ENCODE results near the gene CIAO1. TPM values are rescaled to one million over a fixed set of nuclear protein-coding genes. Genes with fewer than 3 reads are reported as not detected.
"Not testable (repeated sequence)": the region's sequence is repeated elsewhere in the genome, so short reads cannot be mapped to it uniquely, and the experiment has no call there.

Gene CIAO1
- total and polyA plus RNA-seq, 2 of the 13 experiments (the other 11 are each of a cell fraction or from before 2014, with no cell fraction given) = 99.3 to 120 TPM

DNA sequence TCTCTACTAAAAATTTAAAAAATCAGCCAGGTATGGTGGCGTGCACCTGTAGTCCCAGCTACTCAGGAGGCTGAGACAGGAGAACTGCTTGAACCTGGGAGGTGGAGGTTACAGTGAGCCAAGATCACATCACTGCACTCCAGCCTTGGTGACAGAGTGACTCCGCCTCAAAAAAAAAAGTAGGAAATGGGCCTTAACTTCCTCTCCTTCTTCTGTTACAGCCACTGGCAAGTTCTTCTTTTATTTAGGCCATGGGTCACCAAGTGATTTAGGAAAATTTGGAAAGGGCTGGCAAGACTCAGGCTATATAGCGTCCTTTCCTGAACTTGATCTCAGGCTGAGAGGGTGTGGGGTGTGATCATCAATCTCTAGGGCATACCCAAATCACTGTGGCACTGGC, 8.3 kb upstream of the CIAO1 start:
- 98% methylated on average over 3 of the region's 3 CpGs for WGBS (ENCODE audit: low lambda C conversion rate)
- FAIRE-seq; in situ Hi-C loops (cut with HindIII; ENCODE audit: extremely low pct_ligation_motif_present, low pct_unique_long_range_greater_than_20kb); H3K4me3 ChIP-seq (replicated peaks in 1 of 3; ENCODE audit: insufficient read depth in 1 of 3, low read depth in 2 of 3, low read length in 3 of 3); H3K4me2 ChIP-seq (ENCODE audit: low read depth, low read length); ATAC-seq; H2AFZ ChIP-seq (ENCODE audit: low read length); H3K27me3 ChIP-seq (ENCODE audit: control insufficient read depth in 1 of 2, insufficient read depth in 2 of 2, low read length in 2 of 2); CTCF ChIA-PET (ENCODE audit: low intra/inter-chr PET ratio, low total read pairs); H3K9me3 ChIP-seq (ENCODE audit: low read length); DNase-seq (ENCODE audit: low spot score); H3K9ac ChIP-seq (ENCODE audit: insufficient read depth, low read depth, low read length); BruUV-seq (replicated peaks); H4K20me1 ChIP-seq (ENCODE audit: insufficient read depth, low read length); intact Hi-C loops (cut with micrococcal nuclease; ENCODE audit: unreplicated experiment): not testable (repeated sequence)
- POLR2A ChIA-PET = interaction anchor here (1.2 kb wide), 1 partner anchor 9 kb away, joined by 6 read pairs; the partner anchor contains the start of genes CIAO1 and TMEM127
- Histone ChIP-seq H3K27ac (ENCODE audit: extremely low read length, insufficient read depth, low read length) (peak overlapping the region; percentile 92), H3K79me2 (ENCODE audit: insufficient read depth, low read length) (peaks cover 40% of the 10 kb centered on the region), H3K36me3 (replicated peaks in 1 of 2; ENCODE audit: control insufficient read depth in 1 of 2, insufficient read depth in 2 of 2, low read length in 2 of 2) (peaks cover 22 to 49% of the 10 kb centered on the region in 2 experiments), H3K4me1 (ENCODE audit: insufficient read depth, low read length) (peaks cover 61% of the 10 kb centered on the region)

DNA sequence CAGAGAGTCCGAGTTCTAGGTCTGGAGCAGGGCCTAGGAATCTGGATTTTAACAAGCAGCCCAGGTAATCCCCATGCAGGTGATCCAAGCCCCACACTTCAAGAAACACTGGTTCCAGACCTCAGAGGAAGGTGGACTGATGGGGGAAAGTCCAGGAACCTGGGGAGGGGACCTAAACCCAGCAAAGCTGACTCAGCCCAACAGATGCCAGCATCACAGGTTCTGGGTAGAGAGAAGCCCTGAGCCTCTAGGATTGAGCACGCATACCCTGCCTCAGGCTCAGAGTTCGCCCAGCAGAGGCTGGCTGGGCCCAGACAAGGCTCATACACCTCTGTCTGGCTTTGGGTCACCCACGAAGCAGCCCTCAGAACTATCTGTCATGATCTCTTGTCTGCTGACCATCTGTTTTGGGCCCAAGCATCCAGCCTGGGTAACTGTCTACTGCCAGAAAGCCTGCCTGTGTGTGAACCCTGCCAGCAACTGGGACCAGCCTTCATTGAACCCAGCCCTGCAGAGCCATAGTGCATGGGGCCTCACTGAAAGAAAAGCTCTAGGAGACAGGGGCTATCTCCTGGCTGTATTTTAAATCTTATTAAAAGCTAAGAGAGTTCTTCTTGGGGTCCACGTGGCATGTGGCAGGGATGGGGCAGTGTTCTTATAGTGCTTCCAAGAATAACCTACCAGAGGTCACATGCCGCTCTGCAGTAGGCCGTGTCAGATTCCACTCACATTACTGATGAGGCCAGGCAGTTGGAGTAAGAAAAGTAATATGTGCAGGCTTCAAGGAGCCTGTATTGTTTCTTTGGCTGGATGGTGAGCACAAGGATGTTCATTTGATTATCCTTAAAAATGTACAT, 7.6 kb upstream of the CIAO1 start:
- Histone ChIP-seq H3K4me1 (ENCODE audit: insufficient read depth, low read length) (peaks cover 61% of the 10 kb centered on the region), H3K4me2 (ENCODE audit: low read depth, low read length) (no peak overlapping the region), H3K9ac (ENCODE audit: insufficient read depth, low read depth, low read length) (no peak overlapping the region), H3K79me2 (ENCODE audit: insufficient read depth, low read length) (peaks cover 45% of the 10 kb centered on the region), H3K36me3 (replicated peaks in 1 of 2; ENCODE audit: control insufficient read depth in 1 of 2, insufficient read depth in 2 of 2, low read length in 2 of 2) (peaks cover 18 to 44% of the 10 kb centered on the region in 2 experiments), H3K27me3 (ENCODE audit: control insufficient read depth in 1 of 2, insufficient read depth in 2 of 2, low read length in 2 of 2) (no peaks in the 10 kb centered on the region), H3K27ac (ENCODE audit: extremely low read length, insufficient read depth, low read length) (peak overlapping the region; percentile 92), H4K20me1 (ENCODE audit: insufficient read depth, low read length) (no peaks in the 10 kb centered on the region), H3K4me3 (replicated peaks in 1 of 3; ENCODE audit: insufficient read depth in 1 of 3, low read depth in 2 of 3, low read length in 3 of 3) (no peak overlapping the region), H3K9me3 (ENCODE audit: low read length) (no peaks in the 10 kb centered on the region), H2AFZ (ENCODE audit: low read length) (no peak overlapping the region)
- BruUV-seq (replicated peaks) = no TSS peak
- FAIRE-seq (no peak), DNase-seq (ENCODE audit: low spot score) (no peak), ATAC-seq (no peak)
- WGBS (ENCODE audit: low lambda C conversion rate) = 94% methylated on average over 6 of the region's 7 CpGs
- ChIA-PET CTCF (ENCODE audit: low intra/inter-chr PET ratio, low total read pairs) (no interaction called here), POLR2A (interaction anchor here (0.9 to 4.4 kb wide), 5 partner anchors 8 to 603 kb away, joined by 3 to 91 read pairs (median 19); partner anchors contain the start of genes SNRNP200 and STARD7)
- intact Hi-C loops (cut with micrococcal nuclease; ENCODE audit: unreplicated experiment) (no loop called here), in situ Hi-C loops (cut with HindIII; ENCODE audit: extremely low pct_ligation_motif_present, low pct_unique_long_range_greater_than_20kb) (no loop called here)
- no peak for TF ChIP-seq SRSF4 (IDR thresholded peaks at IDR 0.05; ENCODE audit: low read depth, low read length, poor library complexity, severe bottlenecking)
- TF ChIP-seq, protein P1, sequence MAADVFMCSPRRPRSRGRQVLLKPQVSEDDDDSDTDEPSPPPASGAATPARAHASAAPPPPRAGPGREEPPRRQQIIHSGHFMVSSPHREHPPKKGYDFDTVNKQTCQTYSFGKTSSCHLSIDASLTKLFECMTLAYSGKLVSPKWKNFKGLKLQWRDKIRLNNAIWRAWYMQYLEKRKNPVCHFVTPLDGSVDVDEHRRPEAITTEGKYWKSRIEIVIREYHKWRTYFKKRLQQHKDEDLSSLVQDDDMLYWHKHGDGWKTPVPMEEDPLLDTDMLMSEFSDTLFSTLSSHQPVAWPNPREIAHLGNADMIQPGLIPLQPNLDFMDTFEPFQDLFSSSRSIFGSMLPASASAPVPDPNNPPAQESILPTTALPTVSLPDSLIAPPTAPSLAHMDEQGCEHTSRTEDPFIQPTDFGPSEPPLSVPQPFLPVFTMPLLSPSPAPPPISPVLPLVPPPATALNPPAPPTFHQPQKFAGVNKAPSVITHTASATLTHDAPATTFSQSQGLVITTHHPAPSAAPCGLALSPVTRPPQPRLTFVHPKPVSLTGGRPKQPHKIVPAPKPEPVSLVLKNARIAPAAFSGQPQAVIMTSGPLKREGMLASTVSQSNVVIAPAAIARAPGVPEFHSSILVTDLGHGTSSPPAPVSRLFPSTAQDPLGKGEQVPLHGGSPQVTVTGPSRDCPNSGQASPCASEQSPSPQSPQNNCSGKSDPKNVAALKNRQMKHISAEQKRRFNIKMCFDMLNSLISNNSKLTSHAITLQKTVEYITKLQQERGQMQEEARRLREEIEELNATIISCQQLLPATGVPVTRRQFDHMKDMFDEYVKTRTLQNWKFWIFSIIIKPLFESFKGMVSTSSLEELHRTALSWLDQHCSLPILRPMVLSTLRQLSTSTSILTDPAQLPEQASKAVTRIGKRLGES (CRISPR knock-in tag; IDR thresholded peaks at IDR 0.05; ENCODE audit: borderline replicate concordance) = no peak
- no peak for TF ChIP-seq ZNF136 (CRISPR knock-in tag; IDR thresholded peaks at IDR 0.05; ENCODE audit: low read depth)
- TF ChIP-seq POLR2AphosphoS2 (IDR thresholded peaks at IDR 0.05; ENCODE audit: low read depth, low read length) = no peak
- TF ChIP-seq NFKB2 (CRISPR knock-in tag; IDR thresholded peaks at IDR 0.05; ENCODE audit: borderline replicate concordance) = peak; percentile 47; the same call in 1 of the 2 replicates
- TF ChIP-seq MAFF (IDR thresholded peaks at IDR 0.05; ENCODE audit: low read depth, low read length) = 0 out of 2 replicates have a peak, but pooled peaks have one; percentile 21
- TF ChIP-seq, protein P2, sequence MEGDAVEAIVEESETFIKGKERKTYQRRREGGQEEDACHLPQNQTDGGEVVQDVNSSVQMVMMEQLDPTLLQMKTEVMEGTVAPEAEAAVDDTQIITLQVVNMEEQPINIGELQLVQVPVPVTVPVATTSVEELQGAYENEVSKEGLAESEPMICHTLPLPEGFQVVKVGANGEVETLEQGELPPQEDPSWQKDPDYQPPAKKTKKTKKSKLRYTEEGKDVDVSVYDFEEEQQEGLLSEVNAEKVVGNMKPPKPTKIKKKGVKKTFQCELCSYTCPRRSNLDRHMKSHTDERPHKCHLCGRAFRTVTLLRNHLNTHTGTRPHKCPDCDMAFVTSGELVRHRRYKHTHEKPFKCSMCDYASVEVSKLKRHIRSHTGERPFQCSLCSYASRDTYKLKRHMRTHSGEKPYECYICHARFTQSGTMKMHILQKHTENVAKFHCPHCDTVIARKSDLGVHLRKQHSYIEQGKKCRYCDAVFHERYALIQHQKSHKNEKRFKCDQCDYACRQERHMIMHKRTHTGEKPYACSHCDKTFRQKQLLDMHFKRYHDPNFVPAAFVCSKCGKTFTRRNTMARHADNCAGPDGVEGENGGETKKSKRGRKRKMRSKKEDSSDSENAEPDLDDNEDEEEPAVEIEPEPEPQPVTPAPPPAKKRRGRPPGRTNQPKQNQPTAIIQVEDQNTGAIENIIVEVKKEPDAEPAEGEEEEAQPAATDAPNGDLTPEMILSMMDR (CRISPR knock-in tag; IDR thresholded peaks at IDR 0.05) = no peak
- TF ChIP-seq REL (CRISPR knock-in tag; conservative IDR thresholded peaks at IDR 0.05) = no peak
- TF ChIP-seq ZBTB8A (CRISPR knock-in tag; IDR thresholded peaks at IDR 0.05; ENCODE audit: borderline replicate concordance, low read depth) = no peak
- TF ChIP-seq KLF11 (CRISPR knock-in tag; IDR thresholded peaks at IDR 0.05) = no peak

All from HepG2 (cell line).